ENCODE measurements around the gene RPH3AL. TPM values are rescaled to one million over a fixed set of nuclear protein-coding genes. Genes with fewer than 3 reads are reported as not detected.

Gene RPH3AL
- total RNA-seq, 6 donors from 2014 or later = 33.6 to 93.2 (median 54.3) TPM

GRCh38 chr17:358491-359151 lies 6.0 kb upstream of the RPH3AL start:
- no peaks in the 10 kb centered on the region for H3K9me3 ChIP-seq
- H3K4me3 ChIP-seq = no peak overlapping the region
- ATAC-seq (ENCODE audit: low FRiP score in 2 of 2) (no peak), DNase-seq (no peak)
- H3K4me1 ChIP-seq = peaks cover 0 to 22% (median 12%) of the 10 kb centered on the region in 4 donors
- H3K36me3 ChIP-seq = no peaks in the 10 kb centered on the region
- no peak overlapping the region for H3K27ac ChIP-seq
- TF ChIP-seq EP300 (IDR thresholded peaks at IDR 0.05) = no peak
- no peak for TF ChIP-seq POLR2A (IDR thresholded peaks at IDR 0.05)
- no peak for TF ChIP-seq POLR2AphosphoS5 (IDR thresholded peaks at IDR 0.05)
- TF ChIP-seq CTCF (IDR thresholded peaks at IDR 0.05) = no peak
- 93 to 94% methylated on average over 20 to 35 of the region's 35 CpGs for WGBS, 2 donors
- H3K27me3 ChIP-seq = no peaks in the 10 kb centered on the region

- DNase-seq (no peak), ATAC-seq (ENCODE audit: low FRiP score in 2 of 2) (no peak)
- 60 to 63% methylated on average over 14 of the region's 14 CpGs for WGBS, 2 donors
These were observed 5.0 kb upstream of the RPH3AL start for GRCh38 chr17:357644-358043.

GRCh38 chr17:356671-357434 lies 4.2 kb upstream of the RPH3AL start:
- no peak overlapping the region for H3K27ac ChIP-seq
- no peaks in the 10 kb centered on the region for H3K36me3 ChIP-seq
- no peak overlapping the region for H3K4me3 ChIP-seq
- TF ChIP-seq POLR2A (IDR thresholded peaks at IDR 0.05) (no peak), CTCF (IDR thresholded peaks at IDR 0.05) (no peak), POLR2AphosphoS5 (IDR thresholded peaks at IDR 0.05) (no peak), EP300 (IDR thresholded peaks at IDR 0.05) (no peak)
- H3K4me1 ChIP-seq = peaks cover 17 to 40% (median 27%) of the 10 kb centered on the region in 4 donors
- WGBS, 2 donors = 93 to 97% methylated on average over 22 to 30 of the region's 30 CpGs
- DNase-seq = no peak
- no peaks in the 10 kb centered on the region for H3K27me3 ChIP-seq
- no peaks in the 10 kb centered on the region for H3K9me3 ChIP-seq
- no peak for ATAC-seq (ENCODE audit: low FRiP score in 2 of 2)

More at GRCh38 chr17:357644-358043, 5.0 kb upstream of the RPH3AL start:
- peaks cover 10 to 32% (median 19%) of the 10 kb centered on the region in 4 donors for H3K4me1 ChIP-seq
- no peaks in the 10 kb centered on the region for H3K36me3 ChIP-seq
- H3K27me3 ChIP-seq = no peaks in the 10 kb centered on the region
- H3K27ac ChIP-seq = no peak overlapping the region
- no peak for TF ChIP-seq POLR2AphosphoS5 (IDR thresholded peaks at IDR 0.05)
- no peak overlapping the region for H3K4me3 ChIP-seq
- H3K9me3 ChIP-seq = no peaks in the 10 kb centered on the region

- no peak overlapping the region for H3K4me3 ChIP-seq
- ATAC-seq (ENCODE audit: low FRiP score in 2 of 2) = peak in 1 of 2 donors; percentile 52
- no peaks in the 10 kb centered on the region for H3K36me3 ChIP-seq
- TF ChIP-seq POLR2A (IDR thresholded peaks at IDR 0.05) = peak in 1 of 4 donors; percentile 21
- no peak for TF ChIP-seq CTCF (IDR thresholded peaks at IDR 0.05)
- WGBS, 2 donors = 62 to 72% methylated on average over 14 to 18 of the region's 19 CpGs
- no peaks in the 10 kb centered on the region for H3K9me3 ChIP-seq
- DNase-seq = peak in 1 of 2 donors; percentile 56
- H3K27ac ChIP-seq = peak overlapping the region; percentile 86 to 92 (median 90)
- H3K4me1 ChIP-seq = peaks cover 36 to 60% (median 47%) of the 10 kb centered on the region in 4 donors
- no peaks in the 10 kb centered on the region for H3K27me3 ChIP-seq
These were observed 2.3 kb upstream of the RPH3AL start for GRCh38 chr17:354651-355556.

GRCh38 chr17:353838-354234 lies 1.2 kb upstream of the RPH3AL start:
- WGBS, 2 donors = 85 to 87% methylated on average over 8 of the region's 8 CpGs
- Histone ChIP-seq H3K9me3 (no peaks in the 10 kb centered on the region), H3K36me3 (no peaks in the 10 kb centered on the region), H3K27ac (peak overlapping the region; percentile 86 to 92 (median 90)), H3K27me3 (no peaks in the 10 kb centered on the region), H3K4me1 (peaks cover 47 to 70% (median 57%) of the 10 kb centered on the region in 4 donors), H3K4me3 (no peak overlapping the region)
- no peak for DNase-seq
- no peak for ATAC-seq (ENCODE audit: low FRiP score in 2 of 2)
- TF ChIP-seq EP300 (IDR thresholded peaks at IDR 0.05) (no peak), POLR2AphosphoS5 (IDR thresholded peaks at IDR 0.05) (no peak), POLR2A (IDR thresholded peaks at IDR 0.05) (no peak), CTCF (IDR thresholded peaks at IDR 0.05) (no peak)
